PFSK-1 (cell line): ENCODE data around the gene CARMIL3.

ENCODE experiments used
- FOXP2 ChIP-seq: optimal IDR thresholded peaks from 2 replicates; pipeline ENCODE3; 2011; ENCODE audit warnings: borderline replicate concordance, control low read depth, inconsistent platforms; ENCODE audit not compliant: insufficient read depth; ENCODE audit errors: extremely low read length, extremely low read depth
- POLR2AphosphoS5 ChIP-seq: IDR thresholded peaks from 2 replicates; pipeline ENCODE4 v1.6.1; 2012; ENCODE audit warnings: low read depth, mild to moderate bottlenecking, control low read depth, low read length, moderate library complexity
- REST ChIP-seq, 2 experiments: IDR thresholded peaks; 2 replicates each; pipeline versions ENCODE4 v1.6.1 to v1.8.0; 2011 to 2012; ENCODE audit warnings: low read depth in 2 of 2, low read length in 2 of 2, control low read depth in 1 of 2, inconsistent platforms in 1 of 2, mild to moderate bottlenecking in 1 of 2, moderate library complexity in 1 of 2; ENCODE audit not compliant: insufficient read depth in 1 of 2
- SIN3A ChIP-seq: IDR thresholded peaks from 2 replicates; pipeline ENCODE4 v1.6.1; 2012; ENCODE audit warnings: mild to moderate bottlenecking, low read length, moderate library complexity, borderline replicate concordance; ENCODE audit not compliant: insufficient read depth
- TAF1 ChIP-seq: IDR thresholded peaks from 2 replicates; pipeline ENCODE4 v1.6.1; 2012; ENCODE audit warnings: low read length, control low read depth, borderline replicate concordance; ENCODE audit not compliant: insufficient read depth

The CARMIL3 gene

GRCh38 chr14:24093207-24093900 lies 41.5 kb downstream of the CARMIL3 start:
- no peak for TF ChIP-seq POLR2AphosphoS5
- no peak for TF ChIP-seq TAF1
- TF ChIP-seq FOXP2 = no peak
- no peak for TF ChIP-seq SIN3A
- no peak for TF ChIP-seq REST (IDR thresholded peaks at IDR 0.05; ENCODE audit: insufficient read depth in 1 of 2, low read depth in 2 of 2, low read length in 2 of 2)

DNA sequence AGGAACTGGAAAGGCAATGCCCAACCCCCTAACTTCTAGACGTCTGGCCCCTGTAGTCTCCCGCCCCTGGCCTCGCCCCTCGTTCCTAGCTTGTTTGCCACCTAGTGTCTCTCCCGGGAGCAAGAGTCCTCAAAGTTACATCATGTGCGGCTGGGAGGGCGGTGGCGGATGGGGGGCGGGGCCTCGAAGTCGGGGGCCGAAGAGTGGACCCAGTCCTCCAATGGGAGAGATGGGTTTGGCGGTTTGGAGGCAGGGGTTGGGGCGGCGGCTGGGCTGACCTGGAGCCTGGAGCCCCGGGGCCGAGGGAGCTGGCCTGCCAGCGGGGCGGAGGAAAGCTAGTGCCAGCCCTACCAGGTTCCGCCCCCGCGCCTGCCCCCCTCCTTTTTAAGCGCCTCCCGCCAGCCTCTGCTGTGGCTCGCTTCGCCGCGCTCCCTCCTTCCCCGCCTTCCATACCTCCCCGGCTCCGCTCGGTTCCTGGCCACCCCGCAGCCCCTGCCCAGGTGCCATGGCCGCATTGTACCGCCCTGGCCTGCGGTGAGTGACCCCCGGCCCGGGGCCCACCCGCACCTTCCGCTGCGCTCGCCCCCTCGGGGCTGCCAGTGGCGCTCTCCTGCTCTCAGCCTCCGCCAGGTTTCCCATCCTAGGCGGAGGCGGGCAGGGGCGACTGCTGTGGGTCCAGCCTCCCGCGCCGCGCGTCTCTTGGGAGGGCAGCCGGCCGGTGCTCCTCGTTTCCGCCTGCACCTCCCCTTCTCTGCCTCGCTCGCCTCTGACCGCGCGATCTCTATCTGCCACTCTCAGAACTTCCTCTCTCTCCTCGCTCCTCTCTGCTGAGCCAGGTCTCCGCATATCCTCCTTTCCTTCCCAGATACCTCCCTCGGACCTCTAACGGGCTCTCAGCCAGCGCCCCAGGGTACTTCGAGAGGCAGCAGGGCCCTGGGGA lies 42.4 kb downstream of the CARMIL3 start, which contains the start of gene PCK2:
Gene PCK2, plus strand, starts transcription at position 411 of the 940 bp plus-strand sequence. Its CDS starts 95 bp downstream, at position 506.
- TF ChIP-seq FOXP2 = no peak
- no peak for TF ChIP-seq REST (IDR thresholded peaks at IDR 0.05; ENCODE audit: insufficient read depth in 1 of 2, low read depth in 2 of 2, low read length in 2 of 2)

DNA sequence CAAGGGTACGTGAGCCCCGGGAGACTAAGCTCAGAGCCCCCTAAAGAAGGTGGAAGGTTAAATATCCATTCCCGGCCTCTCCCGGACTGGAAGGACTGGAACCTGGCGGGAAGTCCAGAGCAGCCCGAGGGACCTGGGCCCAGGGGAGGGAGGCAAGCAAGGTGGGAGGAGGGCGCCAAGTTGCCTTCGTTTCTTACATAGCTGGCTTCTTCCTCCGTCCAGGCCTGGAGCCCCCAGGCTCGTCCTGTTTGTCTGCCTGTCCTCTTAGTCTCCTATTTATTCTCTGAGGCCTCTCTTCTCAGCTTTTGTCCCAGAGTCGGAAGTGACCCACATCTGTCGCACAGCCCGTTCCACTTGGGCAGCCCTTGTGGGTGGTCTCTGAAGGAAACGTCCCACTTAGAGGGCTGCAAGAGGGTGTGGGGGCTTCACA lies 43.0 kb downstream of the CARMIL3 start:
- TF ChIP-seq SIN3A (no peak), POLR2AphosphoS5 (no peak), TAF1 (no peak), FOXP2 (no peak), REST (IDR thresholded peaks at IDR 0.05; ENCODE audit: insufficient read depth in 1 of 2, low read depth in 2 of 2, low read length in 2 of 2) (no peak)

- TF ChIP-seq REST (IDR thresholded peaks at IDR 0.05; ENCODE audit: insufficient read depth in 1 of 2, low read depth in 2 of 2, low read length in 2 of 2) = no peak
- TF ChIP-seq POLR2AphosphoS5 = no peak
- no peak for TF ChIP-seq SIN3A
- TF ChIP-seq FOXP2 = no peak
- TF ChIP-seq TAF1 = no peak
These were observed 43.7 kb downstream of the CARMIL3 start for GRCh38 chr14:24095271-24096068.
